Cerebellar nuclear complex (tissue), 1 donor: ENCODE results near the gene PPP1R2.
"Not testable (repeated sequence)": the region's sequence is repeated elsewhere in the genome, so short reads cannot be mapped to it uniquely, and the experiment has no call there.

Experiments used
- DNase-seq, 2 experiments: peaks; one replicate each; lab custom pipeline; 2025; lab: John Stamatoyannopoulos, UW

The PPP1R2 gene

GRCh38 chr3:195542698-195543499, at the start of gene PPP1R2:
Gene PPP1R2 (minus strand): TSS chr3:195543325. CDS start chr3:195543025, 300 bp downstream.
- DNase-seq = peak; percentile 55 to 76

GRCh38 chr3:195591852-195592251, 48.7 kb upstream of the PPP1R2 start:
- DNase-seq = no peak

- no peak for DNase-seq
Measured at GRCh38 chr3:195591220-195591619, 48.1 kb upstream of the PPP1R2 start.

GRCh38 chr3:195590381-195590780, 47.3 kb upstream of the PPP1R2 start:
- DNase-seq = not testable (repeated sequence)

- DNase-seq = not testable (repeated sequence)
Measured at GRCh38 chr3:195589796-195590195, 46.7 kb upstream of the PPP1R2 start.

GRCh38 chr3:195587824-195588223, 44.7 kb upstream of the PPP1R2 start:
- no peak for DNase-seq

- DNase-seq = no peak
Measured at GRCh38 chr3:195587406-195587805, 44.3 kb upstream of the PPP1R2 start.

- DNase-seq = no peak
Measured at GRCh38 chr3:195584543-195584870, 41.4 kb upstream of the PPP1R2 start.

GRCh38 chr3:195583831-195584542, 40.9 kb upstream of the PPP1R2 start, which contains the start of gene APOD:
Gene APOD (minus strand): TSS chr3:195583940. CDS start chr3:195579461, 4,479 bp downstream.
- DNase-seq = no peak

- DNase-seq = no peak
Measured at GRCh38 chr3:195582947-195583346, 39.8 kb upstream of the PPP1R2 start.

GRCh38 chr3:195580744-195581443, 37.8 kb upstream of the PPP1R2 start:
- DNase-seq = no peak

- no peak for DNase-seq
Measured at GRCh38 chr3:195579281-195579680, 36.2 kb upstream of the PPP1R2 start.

GRCh38 chr3:195578565-195578964, 35.4 kb upstream of the PPP1R2 start:
- DNase-seq = no peak

- DNase-seq = no peak
Measured at GRCh38 chr3:195577645-195578177, 34.6 kb upstream of the PPP1R2 start.

GRCh38 chr3:195574497-195575304, 31.6 kb upstream of the PPP1R2 start:
- no peak for DNase-seq

- no peak for DNase-seq
Measured at GRCh38 chr3:195573611-195574496, 30.7 kb upstream of the PPP1R2 start.

GRCh38 chr3:195571361-195571760, 28.2 kb upstream of the PPP1R2 start:
- no peak for DNase-seq

GRCh38 chr3:195570912-195571311, 27.8 kb upstream of the PPP1R2 start:
- DNase-seq = no peak

- no peak for DNase-seq
Measured at GRCh38 chr3:195570344-195570743, 27.2 kb upstream of the PPP1R2 start.

GRCh38 chr3:195568630-195569029, 25.5 kb upstream of the PPP1R2 start:
- DNase-seq = no peak
